Measurements from ENCODE around the gene TMEM243.
"Not testable (repeated sequence)": the region's sequence is repeated elsewhere in the genome, so short reads cannot be mapped to it uniquely, and the experiment has no call there.

Gene TMEM243

GRCh38 chr7:87212498-87212897 lies 7.0 kb downstream of the TMEM243 start:
- no peak for DNase-seq (ENCODE audit: low read depth in 2 of 2)

- no peak for DNase-seq (ENCODE audit: low read depth in 2 of 2)
Observed at GRCh38 chr7:87210506-87210905, 9.0 kb downstream of the TMEM243 start.

GRCh38 chr7:87209295-87209924 lies 10.1 kb downstream of the TMEM243 start:
- no peak for DNase-seq (ENCODE audit: low read depth in 2 of 2)

GRCh38 chr7:87206361-87206760 lies 13.2 kb downstream of the TMEM243 start:
- no peak for DNase-seq (ENCODE audit: low read depth in 2 of 2)

GRCh38 chr7:87205701-87206100 lies 13.8 kb downstream of the TMEM243 start:
- not testable (repeated sequence) for DNase-seq (ENCODE audit: low read depth in 2 of 2)

GRCh38 chr7:87204933-87205332 lies 14.6 kb downstream of the TMEM243 start:
- no peak for DNase-seq (ENCODE audit: low read depth in 2 of 2)

- not testable (repeated sequence) for DNase-seq (ENCODE audit: low read depth in 2 of 2)
Observed at GRCh38 chr7:87203929-87204328, 15.6 kb downstream of the TMEM243 start.

- DNase-seq (ENCODE audit: low read depth in 2 of 2): no peak
Observed at GRCh38 chr7:87202705-87203104, 16.8 kb downstream of the TMEM243 start.

GRCh38 chr7:87202208-87202607 lies 17.3 kb downstream of the TMEM243 start:
- no peak for DNase-seq (ENCODE audit: low read depth in 2 of 2)

- no peak for DNase-seq (ENCODE audit: low read depth in 2 of 2)
Observed at GRCh38 chr7:87199700-87200450, 19.7 kb downstream of the TMEM243 start.

GRCh38 chr7:87199241-87199640 lies 20.3 kb downstream of the TMEM243 start:
- DNase-seq (ENCODE audit: low read depth in 2 of 2): no peak

GRCh38 chr7:87193912-87194311 lies 25.6 kb downstream of the TMEM243 start:
- DNase-seq (ENCODE audit: low read depth in 2 of 2): no peak

GRCh38 chr7:87192784-87193487 lies 26.6 kb downstream of the TMEM243 start:
- no peak for DNase-seq (ENCODE audit: low read depth in 2 of 2)

GRCh38 chr7:87190783-87191182 lies 28.7 kb downstream of the TMEM243 start:
- DNase-seq (ENCODE audit: low read depth in 2 of 2): no peak

- DNase-seq (ENCODE audit: low read depth in 2 of 2): no peak
Observed at GRCh38 chr7:87188930-87189329, 30.6 kb downstream of the TMEM243 start.

GRCh38 chr7:87187120-87187519 lies 32.4 kb downstream of the TMEM243 start:
- DNase-seq (ENCODE audit: low read depth in 2 of 2): no peak

- no peak for DNase-seq (ENCODE audit: low read depth in 2 of 2)
Observed at GRCh38 chr7:87179180-87179579, 40.4 kb downstream of the TMEM243 start.

- DNase-seq (ENCODE audit: low read depth in 2 of 2): no peak
Observed at GRCh38 chr7:87178320-87178719, 41.2 kb downstream of the TMEM243 start.

GRCh38 chr7:87173471-87173870 lies 46.1 kb downstream of the TMEM243 start:
- no peak for DNase-seq (ENCODE audit: low read depth in 2 of 2)

- DNase-seq (ENCODE audit: low read depth in 2 of 2): no peak
Observed at GRCh38 chr7:87171282-87171934, 48.1 kb downstream of the TMEM243 start.

GRCh38 chr7:87170828-87171227 lies 48.7 kb downstream of the TMEM243 start:
- DNase-seq (ENCODE audit: low read depth in 2 of 2): no peak

- DNase-seq (ENCODE audit: low read depth in 2 of 2): no peak
Observed at GRCh38 chr7:87164433-87164832, 55.1 kb downstream of the TMEM243 start.

All from stimulated activated CD8-positive, alpha-beta memory T cell treated with anti-CD3 and anti-CD28 coated beads, Interleukin-15, amount 100 ng/mL, for 4 hours (primary cell).